Bone marrow (tissue), 2 donors: ENCODE measurements around the gene LSAMP.
"Not testable (repeated sequence)": the region's sequence is repeated elsewhere in the genome, so short reads cannot be mapped to it uniquely, and the experiment has no call there.

Experiments used
- DNase-seq, 2 donors: peaks; one replicate each; lab custom pipeline; 2025; lab: John Stamatoyannopoulos, UW

The LSAMP gene

GRCh38 chr3:116241677-116242076, 203.6 kb downstream of the LSAMP start:
- DNase-seq: no peak

- no peak for DNase-seq
These were observed 205.0 kb downstream of the LSAMP start for GRCh38 chr3:116240261-116240660.

- DNase-seq: no peak
These were observed 206.3 kb downstream of the LSAMP start for GRCh38 chr3:116238846-116239565.

GRCh38 chr3:116233711-116234357, 211.5 kb downstream of the LSAMP start:
- no peak for DNase-seq

GRCh38 chr3:116230431-116231020, 214.8 kb downstream of the LSAMP start:
- DNase-seq: no peak

GRCh38 chr3:116226266-116226665, 219.0 kb downstream of the LSAMP start:
- DNase-seq: no peak

- no peak for DNase-seq
These were observed 228.5 kb downstream of the LSAMP start for GRCh38 chr3:116216761-116217160.

- DNase-seq: no peak
These were observed 233.4 kb downstream of the LSAMP start for GRCh38 chr3:116211901-116212300.

GRCh38 chr3:116208830-116209229, 236.5 kb downstream of the LSAMP start:
- not testable (repeated sequence) for DNase-seq

- DNase-seq: no peak
These were observed 244.2 kb downstream of the LSAMP start for GRCh38 chr3:116200956-116201690.

GRCh38 chr3:116199063-116199462, 246.2 kb downstream of the LSAMP start:
- no peak for DNase-seq

- DNase-seq: no peak
These were observed 247.2 kb downstream of the LSAMP start for GRCh38 chr3:116198087-116198486.

GRCh38 chr3:116192464-116192863, 252.8 kb downstream of the LSAMP start:
- no peak for DNase-seq

GRCh38 chr3:116191409-116191808, 253.9 kb downstream of the LSAMP start:
- no peak for DNase-seq

GRCh38 chr3:116190095-116190494, 255.2 kb downstream of the LSAMP start:
- DNase-seq: no peak

- no peak for DNase-seq
These were observed 257.0 kb downstream of the LSAMP start for GRCh38 chr3:116188231-116188785.

GRCh38 chr3:116186049-116186448, 259.2 kb downstream of the LSAMP start:
- no peak for DNase-seq

GRCh38 chr3:116181159-116181558, 264.1 kb downstream of the LSAMP start:
- no peak for DNase-seq

GRCh38 chr3:116179091-116179490, 266.2 kb downstream of the LSAMP start:
- DNase-seq: no peak

- DNase-seq: no peak
These were observed 268.2 kb downstream of the LSAMP start for GRCh38 chr3:116176974-116177555.

- no peak for DNase-seq
These were observed 279.2 kb downstream of the LSAMP start for GRCh38 chr3:116166121-116166520.

GRCh38 chr3:116165641-116166040, 279.6 kb downstream of the LSAMP start:
- no peak for DNase-seq
